Pulmonary artery endothelial cell (primary cell): Measurements from ENCODE around the gene CMTM4. TPM values are rescaled to one million over a fixed set of nuclear protein-coding genes. Genes with fewer than 3 reads are reported as not detected.
"Not testable (repeated sequence)": the region's sequence is repeated elsewhere in the genome, so short reads cannot be mapped to it uniquely, and the experiment has no call there.

Source experiments
- DNase-seq: peaks from one replicate; pipeline ENCODE4 v3.0.0-alpha.2; 2011; ENCODE audit warnings: low read depth, low spot score
- total RNA-seq: library from RNA; depleted of rRNA; stranded (reverse); fragments of >200 nt; gene quantifications from 2 replicates; pipeline ENCODE4 v1.2.3, GENCODE V29; 2014

The CMTM4 gene
- total RNA-seq, 1 donor from 2014 or later: 12.3 TPM

DNA sequence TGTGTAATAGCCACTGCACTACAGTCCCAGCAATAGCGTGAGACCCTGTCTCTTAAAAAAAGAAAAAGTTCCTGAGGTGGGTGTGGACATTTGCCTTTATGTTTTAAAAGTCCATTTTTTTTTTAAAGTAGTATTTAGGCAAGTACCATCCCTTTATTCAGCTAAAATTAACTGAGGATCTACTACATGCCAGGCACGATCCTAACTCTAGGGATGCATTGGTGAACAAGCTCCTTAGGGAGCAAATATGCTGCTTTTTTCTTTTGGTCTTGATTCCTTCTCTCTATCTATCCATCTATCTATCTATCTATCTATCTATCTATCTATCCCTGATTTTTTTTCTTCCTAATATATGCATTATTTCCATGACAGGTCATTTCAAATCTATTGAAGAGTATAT lies 47.4 kb downstream of the CMTM4 start:
- DNase-seq: no peak

DNA sequence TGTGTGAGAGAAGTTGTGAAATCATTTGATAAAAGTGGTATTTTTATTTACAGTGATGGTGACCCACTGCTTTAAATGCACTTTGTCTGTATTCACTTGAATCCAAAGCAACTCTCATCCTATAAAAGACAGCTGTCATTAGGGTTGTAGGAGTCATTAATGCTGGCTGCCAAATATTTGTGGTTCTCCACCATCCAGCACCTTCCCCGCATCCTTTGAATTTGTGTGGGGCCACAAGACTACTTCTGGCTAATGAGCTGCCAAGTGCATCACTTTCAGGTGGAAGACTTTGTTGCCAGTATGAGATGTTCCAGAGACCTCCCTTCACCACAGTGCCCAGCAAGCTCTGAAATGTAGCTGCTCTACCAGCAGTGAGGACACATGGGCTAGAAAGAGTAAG lies 48.7 kb downstream of the CMTM4 start:
- DNase-seq: no peak

GRCh38 chr16:66641387-66641786 lies 55.2 kb downstream of the CMTM4 start:
- DNase-seq: no peak

GRCh38 chr16:66640724-66641314 lies 55.7 kb downstream of the CMTM4 start:
- no peak for DNase-seq

- DNase-seq: no peak
Measured at GRCh38 chr16:66639091-66639885, 57.3 kb downstream of the CMTM4 start.

DNA sequence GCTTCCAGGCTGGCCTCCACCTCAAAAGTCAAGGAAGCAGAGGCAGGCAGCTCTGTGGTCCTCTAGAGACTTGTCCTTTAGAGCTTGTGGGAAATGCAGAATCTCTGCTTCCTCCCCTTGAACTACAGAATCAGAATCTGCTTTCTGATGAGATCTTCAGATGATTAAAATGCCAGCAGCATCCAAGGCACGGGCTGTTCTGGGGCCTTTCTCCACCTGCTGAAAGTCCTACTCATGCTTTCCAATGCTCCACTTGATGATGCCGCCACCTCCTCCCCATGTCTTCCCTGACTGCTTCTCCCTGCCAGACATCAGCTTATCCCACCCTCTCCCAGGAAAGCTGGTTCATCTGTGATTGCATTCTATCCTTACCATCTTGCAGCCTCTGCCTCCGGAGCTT lies 58.7 kb downstream of the CMTM4 start:
- no peak for DNase-seq

- DNase-seq: no peak
Measured at GRCh38 chr16:66636199-66636598, 60.3 kb downstream of the CMTM4 start.

DNA sequence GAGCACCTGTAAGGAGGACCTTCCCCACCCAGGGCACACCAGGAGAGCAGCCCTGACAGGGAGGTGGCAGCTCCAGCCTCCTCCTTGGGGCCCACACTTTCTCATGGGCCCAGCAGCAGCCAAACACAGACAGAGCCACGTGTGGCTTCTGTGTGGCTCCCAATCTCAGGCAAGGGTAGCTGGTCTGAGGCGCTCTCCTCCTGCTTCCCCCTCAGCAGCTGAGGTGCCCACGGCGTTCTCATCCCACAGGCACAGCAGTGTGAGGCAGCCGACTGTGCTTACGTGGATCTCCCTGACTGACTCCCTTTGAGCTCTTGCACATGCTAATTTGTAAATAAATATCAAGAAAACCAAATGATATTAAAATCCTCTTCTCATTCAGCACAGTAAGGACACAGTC lies 61.1 kb downstream of the CMTM4 start:
- no peak for DNase-seq

DNA sequence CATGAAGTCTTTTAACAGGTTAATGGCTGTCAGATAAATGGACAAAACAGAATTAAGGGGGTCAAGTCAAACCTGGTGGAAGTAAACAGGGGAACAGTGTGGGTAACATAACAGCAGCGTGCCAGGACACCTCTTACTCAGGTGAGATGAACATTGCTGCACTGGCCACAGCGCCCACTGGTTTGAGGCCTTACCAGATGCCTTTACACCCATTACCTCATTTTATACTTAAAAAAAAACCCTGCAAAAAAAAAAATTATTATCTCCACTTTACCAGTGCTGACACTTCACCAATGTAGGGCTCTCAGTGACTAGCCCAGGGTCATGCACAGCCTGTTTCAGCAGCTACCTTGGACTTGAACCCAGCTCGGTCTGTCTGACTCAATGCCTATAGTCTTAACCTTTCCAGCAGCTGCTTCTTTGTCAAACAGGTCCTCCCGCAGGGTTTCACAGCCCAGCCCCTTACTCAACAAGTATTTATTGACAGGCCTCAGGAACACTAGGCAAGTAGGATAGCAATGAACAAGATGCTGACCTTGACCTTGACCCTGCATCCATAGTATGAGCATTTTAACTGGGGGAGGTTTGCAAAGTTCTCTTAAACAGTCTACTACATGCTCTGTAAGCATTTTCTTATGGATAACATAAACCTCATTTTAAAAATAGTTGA lies 61.9 kb downstream of the CMTM4 start:
- no peak for DNase-seq

- not testable (repeated sequence) for DNase-seq
Measured at GRCh38 chr16:66631558-66631957, 65.0 kb downstream of the CMTM4 start.

DNA sequence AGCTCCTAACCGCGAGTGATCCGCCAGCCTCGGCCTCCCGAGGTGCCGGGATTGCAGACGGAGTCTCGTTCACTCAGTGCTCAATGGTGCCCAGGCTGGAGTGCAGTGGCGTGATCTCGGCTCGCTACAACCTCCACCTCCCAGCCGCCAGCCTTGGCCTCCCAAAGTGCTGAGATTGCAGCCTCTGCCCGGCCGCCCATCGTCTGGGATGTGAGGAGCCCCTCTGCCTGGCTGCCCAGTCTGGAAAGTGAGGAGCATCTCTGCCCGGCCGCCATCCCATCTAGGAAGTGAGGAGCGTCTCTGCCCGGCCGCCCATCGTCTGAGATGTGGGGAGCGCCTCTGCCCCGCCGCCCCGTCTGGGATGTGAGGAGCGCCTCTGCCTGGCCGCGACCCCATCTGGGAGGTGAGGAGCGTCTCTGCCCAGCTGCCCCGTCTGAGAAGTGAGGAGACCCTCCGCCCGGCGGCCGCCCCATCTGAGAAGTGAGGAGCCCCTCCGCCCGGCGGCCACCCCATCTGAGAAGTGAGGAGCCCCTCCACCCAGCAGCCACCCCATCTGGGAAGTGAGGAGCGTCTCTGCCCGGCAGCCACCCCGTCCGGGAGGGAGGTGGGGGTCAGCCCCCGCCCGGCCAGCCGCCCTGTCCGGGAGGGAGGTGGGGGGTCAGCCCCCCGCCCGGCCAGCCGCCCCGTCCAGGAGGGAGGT lies 65.8 kb downstream of the CMTM4 start:
- DNase-seq: not testable (repeated sequence)

- no peak for DNase-seq
Measured at GRCh38 chr16:66629856-66630255, 66.7 kb downstream of the CMTM4 start.

DNA sequence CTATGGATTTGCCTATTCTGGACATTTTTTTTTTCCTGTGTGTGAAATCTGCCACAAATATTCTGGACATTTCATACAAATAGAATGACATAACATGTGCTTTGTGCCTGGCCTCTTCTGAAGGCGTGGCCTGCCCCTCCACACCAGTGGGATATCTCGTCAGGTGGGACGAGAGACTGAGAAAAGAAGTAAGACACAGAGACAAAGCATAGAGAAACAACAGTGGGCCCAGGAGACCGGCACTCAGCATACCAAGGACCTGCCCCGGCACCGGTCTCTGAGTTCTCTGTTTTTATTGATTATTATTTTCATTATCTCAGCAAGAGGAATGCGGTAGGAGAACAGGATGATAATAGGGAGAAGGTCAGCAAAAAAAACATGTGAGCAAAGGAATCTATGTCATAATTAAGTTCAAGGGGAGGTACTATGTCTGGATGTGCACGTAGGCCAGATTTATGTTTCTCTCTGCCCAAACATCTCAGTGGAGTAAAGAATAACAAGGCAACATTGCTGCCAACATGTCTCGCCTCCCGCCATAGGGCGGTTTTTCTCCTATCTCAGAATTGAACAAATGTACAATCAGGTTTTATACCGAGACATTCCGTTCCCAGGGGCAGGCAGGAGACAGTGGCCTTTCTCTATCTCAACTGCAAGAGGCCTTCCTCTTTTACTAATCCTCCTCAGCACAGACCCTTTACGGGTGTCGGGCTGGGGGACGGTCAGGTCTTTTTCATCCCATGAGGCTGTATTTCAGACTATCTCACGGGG lies 68.7 kb downstream of the CMTM4 start:
- DNase-seq: not testable (repeated sequence)

- no peak for DNase-seq
Measured at GRCh38 chr16:66623755-66624154, 72.8 kb downstream of the CMTM4 start.

DNA sequence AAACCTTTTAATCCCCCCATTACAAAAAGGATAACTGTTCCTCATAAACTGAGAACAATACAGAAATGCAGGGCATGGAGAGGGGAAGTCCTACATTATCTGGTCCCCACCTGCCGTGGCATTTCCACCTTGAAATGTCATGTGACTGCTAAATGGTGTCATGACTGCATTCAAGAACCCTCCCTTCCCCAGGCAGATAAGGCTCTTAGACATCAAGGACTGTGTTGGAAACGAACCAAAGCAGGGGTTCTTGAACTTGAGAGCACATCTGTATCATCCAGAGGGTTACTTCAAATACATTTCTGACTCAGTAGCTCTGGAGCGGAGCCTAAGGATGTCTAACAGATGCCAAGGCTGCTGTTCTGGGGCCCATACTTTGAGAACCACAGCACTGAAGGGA lies 73.7 kb downstream of the CMTM4 start:
- DNase-seq: no peak

DNA sequence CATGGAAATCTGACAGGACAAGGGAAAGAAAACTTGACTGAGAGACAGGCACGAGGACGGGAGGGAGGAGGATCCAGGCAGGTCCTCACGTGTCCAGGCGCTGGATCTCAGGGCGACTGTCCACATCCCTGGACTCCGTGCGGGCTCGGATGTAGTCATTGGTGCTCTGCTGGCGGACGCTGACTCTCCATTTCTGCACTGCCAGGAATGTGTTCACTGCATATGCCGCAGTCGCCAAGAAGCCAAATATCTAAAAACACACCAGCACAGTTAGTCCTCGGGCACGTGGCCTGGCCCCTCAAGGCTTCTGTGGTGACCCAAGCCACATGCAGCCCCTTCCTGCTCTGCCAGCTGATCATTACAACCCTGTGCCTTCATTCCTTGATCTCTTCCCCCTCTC lies 74.6 kb downstream of the CMTM4 start:
- no peak for DNase-seq

DNA sequence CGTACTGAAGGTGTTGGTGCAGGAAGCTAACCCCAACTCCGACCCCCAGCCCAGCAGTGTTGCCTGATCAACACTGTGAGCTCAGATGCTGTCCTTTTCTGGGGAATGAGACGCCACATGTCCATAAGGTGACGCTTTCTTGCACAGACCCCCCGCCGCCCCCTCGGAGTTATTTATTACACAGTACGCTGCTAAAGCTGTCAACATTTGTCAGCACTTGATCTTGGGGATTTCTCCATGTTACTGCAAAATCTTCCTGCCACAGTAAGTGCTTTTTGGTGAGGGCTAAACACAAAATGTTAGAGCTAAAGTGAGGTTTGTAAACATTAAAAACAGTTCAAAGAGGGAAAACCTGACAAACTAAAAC lies 76.1 kb downstream of the CMTM4 start:
- no peak for DNase-seq

DNA sequence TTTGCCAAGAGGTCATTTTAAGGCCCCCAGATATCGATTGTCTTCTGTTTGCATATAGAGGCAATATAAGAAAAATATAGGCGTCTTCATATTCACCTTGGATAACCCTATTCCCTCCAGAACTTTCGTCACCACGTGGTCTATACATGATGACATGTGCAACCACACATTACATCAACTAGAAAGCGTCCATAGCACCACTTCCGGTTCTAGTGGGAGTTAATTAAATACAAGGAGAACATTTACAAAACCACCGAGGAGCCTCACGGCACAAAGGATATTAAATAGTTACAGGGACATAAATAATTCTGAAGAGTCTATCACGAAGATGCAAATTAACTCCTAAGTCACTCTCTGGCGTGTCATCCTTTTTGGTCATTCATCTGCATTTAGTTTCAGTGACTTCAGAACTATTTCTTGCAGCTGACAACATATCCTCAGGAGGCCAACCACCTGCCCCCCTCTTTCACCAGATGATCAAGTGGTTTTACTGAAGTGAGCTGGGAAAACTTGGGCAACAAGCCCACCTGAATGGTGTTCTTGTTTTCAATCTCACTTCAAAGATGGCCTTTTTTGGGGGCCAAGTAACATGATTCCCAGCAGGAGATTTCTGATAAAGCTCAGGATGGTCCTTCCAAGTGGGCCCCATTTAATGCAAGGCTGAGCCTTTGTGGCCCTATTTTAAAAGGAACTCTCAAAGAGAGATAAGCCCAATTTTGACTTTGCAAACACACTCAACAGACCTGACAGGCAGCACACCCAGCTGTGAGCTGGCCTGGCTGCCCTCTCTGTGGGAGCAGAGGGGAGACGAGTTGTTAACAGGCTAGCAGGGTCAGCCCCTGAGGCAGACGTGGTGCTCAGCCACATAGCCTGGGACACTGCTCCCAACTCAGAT lies 76.8 kb downstream of the CMTM4 start:
- no peak for DNase-seq

- DNase-seq: peak; percentile 20
Measured at GRCh38 chr16:66618588-66619375, 77.8 kb downstream of the CMTM4 start.

DNA sequence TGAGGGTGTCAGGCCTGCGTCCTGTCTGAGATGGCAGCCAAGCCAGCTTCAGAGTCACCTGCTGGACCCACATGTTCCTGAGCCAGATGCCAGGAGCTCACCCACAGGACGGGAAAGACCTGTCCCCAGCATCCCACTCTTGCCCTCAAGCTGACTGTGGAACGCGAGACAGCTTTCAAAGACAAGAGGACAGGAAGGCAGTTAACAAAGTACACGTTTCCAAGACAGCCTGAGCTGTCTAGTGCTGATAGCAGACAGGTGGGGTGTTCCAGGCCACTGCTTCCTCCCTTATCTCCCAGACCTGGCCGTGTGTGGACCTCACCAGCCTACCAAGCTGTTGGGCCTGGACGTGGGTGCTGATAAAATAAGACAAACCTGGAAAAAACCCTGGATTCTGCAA lies 78.8 kb downstream of the CMTM4 start:
- no peak for DNase-seq
